ENCODE data around the gene ARRDC1. TPM values are rescaled to one million over a fixed set of nuclear protein-coding genes. Genes with fewer than 3 reads are reported as not detected.

ARRDC1 gene
- total and polyA plus RNA-seq, 9 of the 15 experiments (the other 6 are each of a cell fraction or from before 2014, with no cell fraction given): 0.21 to 45.3 (median 18.6) TPM

- TF ChIP-seq AFF1 (IDR thresholded peaks at IDR 0.05; ENCODE audit: low read depth in 1 of 2, partially characterized antibody in 2 of 2): no peak
- peak; percentile 89 for TF ChIP-seq CREB3L1 (IDR thresholded peaks at IDR 0.05; ENCODE audit: borderline replicate concordance, low read depth)
- peak; percentile 97 for TF ChIP-seq GABPB1 (CRISPR knock-in tag; IDR thresholded peaks at IDR 0.05)
- no peak for TF ChIP-seq ILK (tag; IDR thresholded peaks at IDR 0.05; ENCODE audit: borderline replicate concordance, low read depth)
- peak; percentile 50; the same call in 1 of the 2 replicates for TF ChIP-seq CBX5 (IDR thresholded peaks at IDR 0.05; ENCODE audit: borderline replicate concordance, low read depth)
- TF ChIP-seq TFAM (CRISPR knock-in tag; conservative IDR thresholded peaks at IDR 0.05): no peak
- no peak for TF ChIP-seq SNAPC5 (CRISPR knock-in tag; IDR thresholded peaks at IDR 0.05)
- no peak for TF ChIP-seq ATF3 (IDR thresholded peaks at IDR 0.05)
- 0 out of 2 replicates have a peak, but pooled peaks have one; percentile 46 for TF ChIP-seq ATF3 (CRISPR knock-in tag; conservative IDR thresholded peaks at IDR 0.05)
- TF ChIP-seq ZBTB34 (CRISPR knock-in tag; IDR thresholded peaks at IDR 0.05): no peak
These were observed 26.8 kb upstream of the ARRDC1 start, which contains the start of gene DPH7 (continued) for GRCh38 chr9:137578518-137579258.

All from K562 (cell line).